Body of pancreas (tissue), 4 donors: ENCODE data around the gene C8A. TPM values are rescaled to one million over a fixed set of nuclear protein-coding genes. Genes with fewer than 3 reads are reported as not detected.

ENCODE experiments used
- ATAC-seq: fragments of 150-250 bp; one replicate; pipeline ENCODE4 v1.9.1; 2016
- DNase-seq, 4 donors: peaks; one replicate each; pipeline ENCODE4 v3.0.0-alpha.2; 2019
- H3K27ac ChIP-seq, 4 donors: fragments of 200-600 bp; sonication (generic); 1 replicate in 3 of 4; 2 replicates in 1 of 4; pipeline versions ENCODE4 v1.5.1 to v1.6.1; 2016 to 2019; ENCODE audit warnings: mild to moderate bottlenecking in 1 of 4, mixed read lengths in 1 of 4, moderate library complexity in 1 of 4
- H3K27me3 ChIP-seq, 2 donors: fragments of 200-600 bp; sonication (generic); one replicate each; pipeline ENCODE4 v1.6.0; 2016; ENCODE audit warnings: mild to moderate bottlenecking in 1 of 2
- H3K36me3 ChIP-seq, 2 donors: fragments of 200-600 bp; sonication (generic); replicated peaks in 1 of 2; 2 replicates each; pipeline ENCODE4 v1.5.1; 2016; ENCODE audit warnings: low read depth in 2 of 2; ENCODE audit not compliant: insufficient read depth in 1 of 2
- H3K4me1 ChIP-seq: fragments of 200-600 bp; sonication (generic); one replicate; pipeline ENCODE4 v1.6.0; 2016
- H3K4me3 ChIP-seq, 2 donors: fragments of 200-600 bp; sonication (generic); 1 replicate in 1 of 2; 2 replicates in 1 of 2; pipeline ENCODE4 v1.5.1; 2016 to 2019
- H3K9me3 ChIP-seq, 3 donors: fragments of 200-600 bp; sonication (generic); 1 replicate in 2 of 3; 2 replicates in 1 of 3; pipeline ENCODE4 v1.5.1; 2016
- CTCF ChIP-seq, 7 experiments: fragments of 450-650 bp in 4 of 7; fragments of 200-600 bp in 3 of 7; sonication (generic) in 3 of 7; IDR thresholded peaks; one replicate each; pipeline ENCODE4 v1.5.1; 2016 to 2019; ENCODE audit warnings: antibody characterized with exemption in 7 of 7
- POLR2A ChIP-seq, 3 donors: fragments of 450-650 bp; IDR thresholded peaks; one replicate each; pipeline ENCODE4 v1.6.1; 2016; ENCODE audit warnings: antibody characterized with exemption in 3 of 3, mild to moderate bottlenecking in 2 of 3
- WGBS, 2 donors: methylation state at CpG; one replicate each; pipeline ENCODE4 v1.1.5; 2017; 5-methylcytosine and 5-hydroxymethylcytosine counted together
- intact Hi-C: fragments of 100-400 bp; cut with DNase I; formaldehyde crosslinking; loops from one replicate; pipeline ENCODE4 v1.15.1; 2023
- total RNA-seq, 2 donors: library from RNA; depleted of rRNA; stranded (reverse); fragments of >200 nt; gene quantifications; one replicate each; pipeline ENCODE4 v1.1.0, GENCODE V29; 2016

C8A gene
- total RNA-seq, 2 donors from 2014 or later = not detected

GRCh38 chr1:56867491-56867890 lies 12.9 kb downstream of the C8A start:
- WGBS, 2 donors = 25 to 32% methylated on average over 5 of the region's 5 CpGs
- Histone ChIP-seq H3K27ac (no peak overlapping the region), H3K36me3 (no peaks in the 10 kb centered on the region), H3K4me3 (no peak overlapping the region), H3K4me1 (no peaks in the 10 kb centered on the region), H3K9me3 (no peaks in the 10 kb centered on the region), H3K27me3 (no peaks in the 10 kb centered on the region)
- TF ChIP-seq CTCF (IDR thresholded peaks at IDR 0.05) = no peak
- no peak for TF ChIP-seq POLR2A (IDR thresholded peaks at IDR 0.05)
- DNase-seq (peak in 3 of 4 donors; percentile 6 to 39 (median 32)), ATAC-seq (no peak)
- intact Hi-C loops = no loop called here

GRCh38 chr1:56868761-56869160 lies 14.2 kb downstream of the C8A start:
- intact Hi-C loops = no loop called here
- no peak for TF ChIP-seq CTCF (IDR thresholded peaks at IDR 0.05)
- TF ChIP-seq POLR2A (IDR thresholded peaks at IDR 0.05) = no peak
- Histone ChIP-seq H3K27ac (no peak overlapping the region), H3K36me3 (no peaks in the 10 kb centered on the region), H3K4me1 (no peaks in the 10 kb centered on the region), H3K27me3 (no peaks in the 10 kb centered on the region), H3K4me3 (no peak overlapping the region), H3K9me3 (no peaks in the 10 kb centered on the region)
- WGBS, 2 donors = 55 to 61% methylated on average over 2 of the region's 2 CpGs
- no peak for DNase-seq
- ATAC-seq = no peak

- Histone ChIP-seq H3K27me3 (no peaks in the 10 kb centered on the region), H3K4me1 (no peaks in the 10 kb centered on the region), H3K9me3 (no peaks in the 10 kb centered on the region), H3K4me3 (no peak overlapping the region), H3K36me3 (no peaks in the 10 kb centered on the region), H3K27ac (no peak overlapping the region)
- intact Hi-C loops = no loop called here
- TF ChIP-seq CTCF (IDR thresholded peaks at IDR 0.05) = no peak
- TF ChIP-seq POLR2A (IDR thresholded peaks at IDR 0.05) = no peak
- ATAC-seq (no peak), DNase-seq (no peak)
Observed at GRCh38 chr1:56872597-56872996, 18.0 kb downstream of the C8A start.

- Histone ChIP-seq H3K9me3 (no peaks in the 10 kb centered on the region), H3K27ac (no peak overlapping the region), H3K4me3 (no peak overlapping the region), H3K4me1 (no peaks in the 10 kb centered on the region), H3K27me3 (no peaks in the 10 kb centered on the region), H3K36me3 (no peaks in the 10 kb centered on the region)
- TF ChIP-seq POLR2A (IDR thresholded peaks at IDR 0.05) (no peak), CTCF (IDR thresholded peaks at IDR 0.05) (no peak)
- intact Hi-C loops = no loop called here
- no peak for ATAC-seq
- 50 to 89% methylated on average over 1 of the region's 1 CpG for WGBS, 2 donors
- DNase-seq = no peak
Observed at GRCh38 chr1:56873213-56873612, 18.6 kb downstream of the C8A start.

- intact Hi-C loops = no loop called here
- no peak overlapping the region for H3K27ac ChIP-seq
- ATAC-seq (no peak), DNase-seq (no peak)
- H3K9me3 ChIP-seq = no peaks in the 10 kb centered on the region
- no peak overlapping the region for H3K4me3 ChIP-seq
- 64 to 76% methylated on average over 4 of the region's 4 CpGs for WGBS, 2 donors
- TF ChIP-seq POLR2A (IDR thresholded peaks at IDR 0.05) (no peak), CTCF (IDR thresholded peaks at IDR 0.05) (no peak)
- H3K36me3 ChIP-seq = no peaks in the 10 kb centered on the region
- no peaks in the 10 kb centered on the region for H3K27me3 ChIP-seq
- no peaks in the 10 kb centered on the region for H3K4me1 ChIP-seq
Observed at GRCh38 chr1:56874689-56875088, 20.1 kb downstream of the C8A start.
